IMR-90 (cell line): ENCODE results near the gene CASK. TPM values are rescaled to one million over a fixed set of nuclear protein-coding genes. Genes with fewer than 3 reads are reported as not detected.

ENCODE experiments used
- ATAC-seq: fragments of 200-7000 bp; cut with Tn5 transposase; 2 replicates; pipeline ENCODE4 v1.9.1; 2020; ENCODE audit warnings: low read depth, mild to moderate bottlenecking, moderate library complexity
- BruUV-seq: library from RNA; stranded (reverse); fragments of 400-500 nt; replicated peaks from 2 replicates; lab custom pipeline; 2021; lab: Mats Ljungman, UMichigan
- CTCF ChIA-PET: fragments of 300-600 bp; formaldehyde crosslinking; extraction: SDS; loops from one replicate; lab custom pipeline; 2021; ENCODE audit warnings: antibody characterized with exemption; lab: Yijun Ruan, JAX
- POLR2A ChIA-PET: fragments of 300-600 bp; sonication (Branson Sonifier 250); formaldehyde crosslinking; loops from one replicate; lab custom pipeline; 2022; ENCODE audit warnings: antibody characterized with exemption; ENCODE audit not compliant: unreplicated experiment; lab: Charles Lee
- DNase-seq: peaks from one replicate; pipeline ENCODE4 v3.0.0; 2013
- H2AFZ ChIP-seq: replicated peaks from 2 replicates; pipeline ENCODE3; 2013; ENCODE audit warnings: low read length, mild to moderate bottlenecking; ENCODE audit not compliant: poor library complexity
- H2AK5ac ChIP-seq: 2 replicates; pipeline ENCODE4 v1.6.1; 2013; ENCODE audit warnings: low read depth, low read length, inconsistent platforms
- H2AK9ac ChIP-seq: replicated peaks from 2 replicates; pipeline ENCODE3; 2013; ENCODE audit warnings: mild to moderate bottlenecking, low read depth, low read length, moderate library complexity; ENCODE audit not compliant: poor library complexity
- H2BK120ac ChIP-seq: 2 replicates; pipeline ENCODE4 v1.6.1; 2013; ENCODE audit warnings: low read depth, low read length, inconsistent platforms
- H2BK15ac ChIP-seq: 3 replicates; pipeline ENCODE4 v1.6.1; 2013; ENCODE audit warnings: low read depth, low read length, inconsistent platforms
- H2BK20ac ChIP-seq: 2 replicates; pipeline ENCODE4 v1.6.1; 2013; ENCODE audit warnings: low read depth, mild to moderate bottlenecking, inconsistent platforms, low read length, moderate library complexity
- H2BK5ac ChIP-seq: 2 replicates; pipeline ENCODE4 v1.6.1; 2013; ENCODE audit warnings: mild to moderate bottlenecking, low read depth, low read length, inconsistent platforms; ENCODE audit not compliant: poor library complexity, severe bottlenecking
- H3K14ac ChIP-seq: replicated peaks from 2 replicates; pipeline ENCODE4 v1.6.1; 2013; ENCODE audit warnings: low read depth, low read length, inconsistent platforms
- H3K18ac ChIP-seq: 2 replicates; pipeline ENCODE4 v1.6.1; 2013; ENCODE audit warnings: low read depth, low read length, control low read depth
- H3K23ac ChIP-seq: 2 replicates; pipeline ENCODE4 v1.6.1; 2013; ENCODE audit warnings: low read depth, low read length, inconsistent platforms
- H3K27ac ChIP-seq: 2 replicates; pipeline ENCODE4 v1.5.1; 2013; ENCODE audit warnings: mild to moderate bottlenecking, control low read depth, low read length; ENCODE audit not compliant: insufficient read depth
- H3K27me3 ChIP-seq: 2 replicates; pipeline ENCODE4 v1.6.1; 2013; ENCODE audit warnings: low read length; ENCODE audit not compliant: control insufficient read depth, insufficient read depth
- H3K36me3 ChIP-seq: 2 replicates; pipeline ENCODE4 v1.6.1; 2013; ENCODE audit warnings: low read length, mixed read lengths; ENCODE audit not compliant: control insufficient read depth, insufficient read depth
- H3K4ac ChIP-seq: 2 replicates; pipeline ENCODE4 v1.6.1; 2013; ENCODE audit warnings: low read depth, low read length, inconsistent platforms
- H3K4me1 ChIP-seq: 2 replicates; pipeline ENCODE4 v1.6.1; 2013; ENCODE audit warnings: low read length, mixed read lengths; ENCODE audit not compliant: control insufficient read depth, insufficient read depth
- H3K4me2 ChIP-seq: 2 replicates; pipeline ENCODE4 v1.6.1; 2013; ENCODE audit warnings: low read depth, mild to moderate bottlenecking, control low read depth, low read length, moderate library complexity
- H3K4me3 ChIP-seq: 2 replicates; pipeline ENCODE4 v1.5.1; 2013; ENCODE audit warnings: low read depth, mild to moderate bottlenecking, control low read depth, low read length, moderate library complexity; ENCODE audit not compliant: insufficient read depth
- H3K56ac ChIP-seq: 2 replicates; pipeline ENCODE4 v1.6.1; 2013; ENCODE audit warnings: low read length, inconsistent platforms; ENCODE audit not compliant: insufficient read depth; ENCODE audit errors: extremely low read depth
- H3K79me1 ChIP-seq, 2 experiments: 2 replicates each; pipeline ENCODE4 v1.6.1; 2013; ENCODE audit warnings: low read length in 2 of 2, inconsistent platforms in 1 of 2, low read depth in 1 of 2
- H3K9ac ChIP-seq: 2 replicates; pipeline ENCODE4 v1.6.1; 2013; ENCODE audit warnings: low read depth, low read length, control low read depth
- H3K9me1 ChIP-seq: 2 replicates; pipeline ENCODE4 v1.6.1; 2013; ENCODE audit warnings: low read length, inconsistent platforms; ENCODE audit not compliant: insufficient read depth
- H3K9me3 ChIP-seq: 2 replicates; pipeline ENCODE4 v1.6.1; 2013; ENCODE audit warnings: low read length; ENCODE audit not compliant: control insufficient read depth, insufficient read depth
- H4K20me1 ChIP-seq: 2 replicates; pipeline ENCODE4 v1.6.1; 2013; ENCODE audit warnings: low read length, inconsistent platforms; ENCODE audit not compliant: insufficient read depth
- H4K5ac ChIP-seq: 2 replicates; pipeline ENCODE4 v1.6.1; 2013; ENCODE audit warnings: mild to moderate bottlenecking, low read depth, low read length, control low read depth
- H4K8ac ChIP-seq, 2 experiments: 2 replicates each; pipeline ENCODE4 v1.6.1; 2013; ENCODE audit warnings: low read depth in 2 of 2, low read length in 2 of 2, control low read depth in 1 of 2, inconsistent platforms in 1 of 2
- H4K91ac ChIP-seq: 2 replicates; pipeline ENCODE4 v1.6.1; 2013; ENCODE audit warnings: low read depth, low read length, inconsistent platforms; ENCODE audit not compliant: insufficient read depth
- BHLHE40 ChIP-seq: fragments of 150-350 bp; IDR thresholded peaks from 2 replicates; pipeline ENCODE4 v1.6.1; 2016; ENCODE audit warnings: mild to moderate bottlenecking, low read depth, low read length
- CEBPB ChIP-seq: IDR thresholded peaks from 2 replicates; pipeline ENCODE4 v1.6.1; 2012; ENCODE audit warnings: low read depth, low read length, improper control_type of control experiment
- CHD1 ChIP-seq: IDR thresholded peaks from 2 replicates; pipeline ENCODE4 v1.6.1; 2012; ENCODE audit warnings: low read depth, low read length, improper control_type of control experiment
- ELK1 ChIP-seq: fragments of 150-350 bp; IDR thresholded peaks from 2 replicates; pipeline ENCODE4 v1.6.1; 2016; ENCODE audit warnings: low read depth, mild to moderate bottlenecking, low read length, moderate library complexity, borderline replicate concordance
- FOS ChIP-seq: fragments of 150-350 bp; IDR thresholded peaks from 2 replicates; pipeline ENCODE4 v1.6.1; 2016; ENCODE audit warnings: low read depth, low read length
- MAFK ChIP-seq: IDR thresholded peaks from 2 replicates; pipeline ENCODE4 v1.6.1; 2012; ENCODE audit warnings: low read depth, low read length, improper control_type of control experiment
- MAZ ChIP-seq: IDR thresholded peaks from 2 replicates; pipeline ENCODE4 v1.6.1; 2012; ENCODE audit warnings: low read depth, mild to moderate bottlenecking, low read length, improper control_type of control experiment, moderate library complexity, borderline replicate concordance
- MXI1 ChIP-seq: IDR thresholded peaks from 2 replicates; pipeline ENCODE4 v1.6.1; 2012; ENCODE audit warnings: low read depth, mild to moderate bottlenecking, low read length, moderate library complexity, borderline replicate concordance
- NFE2L2 ChIP-seq: fragments of 150-350 bp; IDR thresholded peaks from 2 replicates; pipeline ENCODE4 v1.6.1; 2016; ENCODE audit warnings: low read depth, mild to moderate bottlenecking, low read length
- POLR2A ChIP-seq: IDR thresholded peaks from 2 replicates; pipeline ENCODE4 v1.6.1; 2012; ENCODE audit warnings: mild to moderate bottlenecking, low read depth, low read length
- RAD21 ChIP-seq: IDR thresholded peaks from 2 replicates; pipeline ENCODE4 v1.6.1; 2012; ENCODE audit warnings: low read length, improper control_type of control experiment
- RCOR1 ChIP-seq: IDR thresholded peaks from 2 replicates; pipeline ENCODE4 v1.6.1; 2012; ENCODE audit warnings: mild to moderate bottlenecking, low read length, improper control_type of control experiment; ENCODE audit not compliant: insufficient replicate concordance
- RFX5 ChIP-seq: IDR thresholded peaks from 2 replicates; pipeline ENCODE4 v1.8.0; 2012; ENCODE audit warnings: low read depth, mild to moderate bottlenecking, low read length, moderate library complexity
- SMC3 ChIP-seq: fragments of 150-350 bp; IDR thresholded peaks from 2 replicates; pipeline ENCODE4 v1.6.1; 2016; ENCODE audit warnings: low read depth, mild to moderate bottlenecking, antibody characterized with exemption, low read length, moderate library complexity
- dilution Hi-C: fragments of 300-500 bp; cut with HindIII; formaldehyde crosslinking; loops from one replicate; pipeline ENCODE4 v1.14.3; 2018; ENCODE audit warnings: low sequenced_read_pairs; ENCODE audit not compliant: unreplicated experiment
- in situ Hi-C: fragments of 300-500 bp; cut with MboI; formaldehyde crosslinking; loops from 3 replicates; pipeline ENCODE4 v1.14.3; 2019; ENCODE audit warnings: low sequenced_read_pairs, inconsistent platforms, mixed read lengths
- intact Hi-C: fragments of 100-400 bp; cut with micrococcal nuclease; formaldehyde crosslinking; loops from 2 replicates; pipeline ENCODE4 v1.10.0; 2022
- polyA plus RNA-seq, 3 experiments: library from polyadenylated mRNA; depleted of rRNA; stranded (reverse); fragments of >200 nt; gene quantifications; 2 replicates each; pipeline ENCODE4 v1.2.3, GENCODE V29; 2012; ENCODE audit warnings: low replicate concordance in 1 of 3
- total RNA-seq: library from RNA; depleted of rRNA; stranded (reverse); fragments of >200 nt; gene quantifications from 2 replicates; pipeline ENCODE4 v1.2.3, GENCODE V29; 2012
- TF ChIP-seq, protein P1 (sequence below): conservative IDR thresholded peaks from 2 replicates; pipeline ENCODE4 v1.5.1; 2012; ENCODE audit warnings: mild to moderate bottlenecking, low read depth, low read length, improper control_type of control experiment
- TF ChIP-seq, protein P2 (sequence below): fragments of 150-350 bp; IDR thresholded peaks from 2 replicates; pipeline ENCODE4 v1.6.1; 2017; ENCODE audit warnings: mild to moderate bottlenecking, antibody characterized with exemption, low read length, low read depth

CASK gene
- total and polyA plus RNA-seq, 2 of the 4 experiments (the other 2 are of a cell fraction) = 9.4 to 17.7 TPM

DNA sequence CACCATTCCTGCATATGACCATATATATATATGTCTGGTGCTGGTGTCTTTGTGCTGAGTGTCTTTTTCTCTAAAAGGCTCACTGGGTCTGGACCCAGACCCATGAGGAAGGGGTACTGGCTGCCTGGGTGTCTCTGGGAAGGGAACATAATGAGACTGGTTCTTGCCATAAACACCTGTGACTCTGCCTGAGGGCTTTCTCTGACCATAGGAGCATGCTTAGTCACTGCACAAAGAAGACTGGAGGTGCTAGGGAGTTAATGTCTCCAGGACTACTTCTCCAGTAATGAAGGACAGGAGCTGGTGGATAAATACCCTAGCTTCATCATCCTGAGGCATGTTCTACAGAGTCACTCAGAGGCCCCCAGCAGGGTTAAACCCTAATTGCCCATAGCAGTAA, 47.1 kb upstream of the CASK start:
- H3K27ac ChIP-seq = no peak overlapping the region
- POLR2A ChIA-PET = no interaction called here
- TF ChIP-seq MAZ (no peak), NFE2L2 (no peak), CHD1 (no peak), SMC3 (no peak), ELK1 (no peak), RAD21 (no peak), FOS (no peak), MAFK (no peak), MXI1 (no peak), RCOR1 (no peak), CEBPB (no peak), BHLHE40 (no peak), RFX5 (no peak), POLR2A (no peak)
- TF ChIP-seq, protein P1, sequence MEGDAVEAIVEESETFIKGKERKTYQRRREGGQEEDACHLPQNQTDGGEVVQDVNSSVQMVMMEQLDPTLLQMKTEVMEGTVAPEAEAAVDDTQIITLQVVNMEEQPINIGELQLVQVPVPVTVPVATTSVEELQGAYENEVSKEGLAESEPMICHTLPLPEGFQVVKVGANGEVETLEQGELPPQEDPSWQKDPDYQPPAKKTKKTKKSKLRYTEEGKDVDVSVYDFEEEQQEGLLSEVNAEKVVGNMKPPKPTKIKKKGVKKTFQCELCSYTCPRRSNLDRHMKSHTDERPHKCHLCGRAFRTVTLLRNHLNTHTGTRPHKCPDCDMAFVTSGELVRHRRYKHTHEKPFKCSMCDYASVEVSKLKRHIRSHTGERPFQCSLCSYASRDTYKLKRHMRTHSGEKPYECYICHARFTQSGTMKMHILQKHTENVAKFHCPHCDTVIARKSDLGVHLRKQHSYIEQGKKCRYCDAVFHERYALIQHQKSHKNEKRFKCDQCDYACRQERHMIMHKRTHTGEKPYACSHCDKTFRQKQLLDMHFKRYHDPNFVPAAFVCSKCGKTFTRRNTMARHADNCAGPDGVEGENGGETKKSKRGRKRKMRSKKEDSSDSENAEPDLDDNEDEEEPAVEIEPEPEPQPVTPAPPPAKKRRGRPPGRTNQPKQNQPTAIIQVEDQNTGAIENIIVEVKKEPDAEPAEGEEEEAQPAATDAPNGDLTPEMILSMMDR = no peak
- TF ChIP-seq, protein P2, sequence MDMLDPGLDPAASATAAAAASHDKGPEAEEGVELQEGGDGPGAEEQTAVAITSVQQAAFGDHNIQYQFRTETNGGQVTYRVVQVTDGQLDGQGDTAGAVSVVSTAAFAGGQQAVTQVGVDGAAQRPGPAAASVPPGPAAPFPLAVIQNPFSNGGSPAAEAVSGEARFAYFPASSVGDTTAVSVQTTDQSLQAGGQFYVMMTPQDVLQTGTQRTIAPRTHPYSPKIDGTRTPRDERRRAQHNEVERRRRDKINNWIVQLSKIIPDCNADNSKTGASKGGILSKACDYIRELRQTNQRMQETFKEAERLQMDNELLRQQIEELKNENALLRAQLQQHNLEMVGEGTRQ = no peak
- H3K18ac ChIP-seq = no peak overlapping the region
- H2AFZ ChIP-seq = no peak overlapping the region
- no peak overlapping the region for H4K8ac ChIP-seq
- H3K36me3 ChIP-seq = no peaks in the 10 kb centered on the region
- no peak for ATAC-seq
- H3K9me1 ChIP-seq = no peaks in the 10 kb centered on the region
- H4K91ac ChIP-seq = no peak overlapping the region
- H2BK15ac ChIP-seq = no peak overlapping the region
- no peak overlapping the region for H2AK9ac ChIP-seq
- H3K27me3 ChIP-seq = peaks cover 6% of the 10 kb centered on the region
- no peak for DNase-seq
- no peak overlapping the region for H3K4me2 ChIP-seq
- no peak overlapping the region for H2BK20ac ChIP-seq
- dilution Hi-C loops (no loop called here), in situ Hi-C loops (no loop called here), intact Hi-C loops (no loop called here)
- H3K4ac ChIP-seq = no peak overlapping the region
- BruUV-seq = no TSS peak
- no peak overlapping the region for H4K5ac ChIP-seq
- H3K79me1 ChIP-seq = no peaks in the 10 kb centered on the region
- no peaks in the 10 kb centered on the region for H3K4me1 ChIP-seq
- no peak overlapping the region for H3K9ac ChIP-seq
- H4K20me1 ChIP-seq = no peaks in the 10 kb centered on the region
- H3K23ac ChIP-seq = no peak overlapping the region
- CTCF ChIA-PET = no interaction called here
- no peaks in the 10 kb centered on the region for H3K9me3 ChIP-seq
- H3K4me3 ChIP-seq = no peak overlapping the region
- no peak overlapping the region for H3K14ac ChIP-seq
- H3K56ac ChIP-seq = no peak overlapping the region
- no peak overlapping the region for H2BK5ac ChIP-seq
- H2AK5ac ChIP-seq = no peak overlapping the region
- no peak overlapping the region for H2BK120ac ChIP-seq
